ENCODE results near the gene DTNBP1. TPM values are rescaled to one million over a fixed set of nuclear protein-coding genes. Genes with fewer than 3 reads are reported as not detected.

The DTNBP1 gene
- polyA plus RNA-seq, 1 donor from 2014 or later = 56.3 TPM

- no peaks in the 10 kb centered on the region for H3K27me3 Mint-ChIP-seq
- H3K27ac Mint-ChIP-seq = no peak overlapping the region
- H3K9me3 Mint-ChIP-seq = no peaks in the 10 kb centered on the region
- H3K4me1 Mint-ChIP-seq = peaks cover 16 to 25% (median 22%) of the 10 kb centered on the region in 3 donors
- H3K4me3 Mint-ChIP-seq = no peak overlapping the region
- peaks cover 4% of the 10 kb centered on the region for H3K36me3 Mint-ChIP-seq
These were observed 169.2 kb downstream of the DTNBP1 start for GRCh38 chr6:15493437-15494168.

GRCh38 chr6:15491986-15492269 is 170.9 kb downstream of the DTNBP1 start:
- Mint-ChIP-seq H3K27ac (no peak overlapping the region), H3K36me3 (peaks cover 2% of the 10 kb centered on the region), H3K4me3 (no peak overlapping the region), H3K9me3 (no peaks in the 10 kb centered on the region), H3K27me3 (no peaks in the 10 kb centered on the region), H3K4me1 (peaks cover 16 to 27% (median 24%) of the 10 kb centered on the region in 3 donors)

DNA sequence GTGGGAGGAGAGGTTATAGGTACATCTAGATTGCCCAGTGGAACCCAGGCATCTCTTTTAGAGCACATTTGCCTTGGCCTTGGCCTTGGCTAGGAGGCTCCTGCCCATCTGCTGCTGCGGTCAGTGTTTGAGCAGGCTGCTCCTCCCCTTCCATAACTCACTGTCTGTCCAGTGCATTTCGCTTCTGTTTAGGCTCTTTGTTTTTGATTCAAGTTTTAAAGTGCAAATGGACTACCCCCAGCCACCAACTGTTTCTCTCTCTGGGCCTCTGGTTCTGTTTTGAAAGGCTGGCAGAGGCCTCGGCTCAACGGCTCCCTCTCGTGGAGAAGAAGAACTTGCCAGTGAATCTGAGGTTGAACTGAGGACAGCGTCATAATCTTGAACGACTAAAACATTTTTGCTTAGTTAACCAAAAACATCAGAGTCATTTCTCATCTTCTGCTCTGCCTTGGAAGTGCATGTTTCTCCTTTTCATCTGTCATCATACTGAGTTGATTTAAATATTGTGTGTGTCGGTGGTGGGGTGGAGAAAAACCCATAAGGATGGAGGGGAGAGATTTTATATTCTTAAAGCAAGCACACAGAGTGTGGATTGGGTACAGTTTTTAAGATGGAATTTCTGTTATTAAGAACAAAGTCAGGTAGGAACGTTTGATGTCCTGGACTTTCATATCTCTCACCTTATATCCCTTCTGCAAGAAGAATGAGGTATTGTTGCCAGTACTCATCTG is 171.4 kb downstream of the DTNBP1 start:
- Mint-ChIP-seq H3K36me3 (peaks cover 2% of the 10 kb centered on the region), H3K27me3 (no peaks in the 10 kb centered on the region), H3K4me1 (peaks cover 16 to 30% (median 24%) of the 10 kb centered on the region in 3 donors), H3K9me3 (no peaks in the 10 kb centered on the region), H3K27ac (peak overlapping the region in 2 of 3 donors; percentile 41 to 89), H3K4me3 (peak overlapping the region in 1 of 4 donors; percentile 5)

DNA sequence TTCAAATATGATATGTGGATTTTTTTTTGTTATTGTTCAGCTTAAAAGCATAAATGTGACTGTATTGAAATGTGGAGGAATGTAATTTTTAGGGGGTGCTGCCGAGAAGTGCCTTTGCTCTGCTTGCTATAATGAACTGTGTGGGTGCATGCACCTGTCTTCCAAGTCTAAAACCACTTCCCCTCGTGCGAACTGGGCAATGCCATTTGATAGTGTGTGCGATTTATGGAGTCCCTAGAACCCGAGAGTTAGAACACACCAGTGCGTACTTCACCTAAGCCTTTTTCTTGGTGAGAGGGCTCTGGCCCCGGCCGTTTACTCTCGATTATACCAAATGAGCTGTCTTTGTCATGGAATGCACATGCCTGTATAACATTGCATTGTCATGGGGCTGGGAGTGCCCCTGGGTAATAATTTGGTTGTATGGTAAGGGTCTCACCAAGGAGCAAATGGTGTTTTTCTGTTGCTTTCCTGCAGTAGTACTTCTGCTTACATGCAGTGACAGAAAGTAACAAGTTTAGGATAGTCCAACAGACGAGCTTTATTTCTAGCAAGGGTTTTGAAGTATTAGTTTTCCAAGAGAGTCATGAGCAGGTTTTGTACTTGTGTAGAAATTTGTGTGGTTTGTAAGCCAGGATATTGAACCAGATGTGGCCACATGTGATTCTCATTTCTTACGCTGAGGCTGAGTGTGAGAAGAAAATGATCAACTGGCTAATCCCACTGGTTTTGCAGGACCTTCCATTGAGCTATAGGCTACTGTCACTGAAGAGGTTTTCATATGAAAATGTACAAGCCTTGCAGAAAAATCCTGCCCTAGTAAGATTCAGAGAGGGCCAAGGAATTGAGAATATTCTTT is 172.4 kb downstream of the DTNBP1 start:
- H3K27ac Mint-ChIP-seq = peak overlapping the region; percentile 51 to 92 (median 76)
- no peaks in the 10 kb centered on the region for H3K27me3 Mint-ChIP-seq
- H3K4me3 Mint-ChIP-seq = no peak overlapping the region
- H3K4me1 Mint-ChIP-seq = peaks cover 13 to 30% (median 25%) of the 10 kb centered on the region in 3 donors
- peaks cover 2% of the 10 kb centered on the region for H3K36me3 Mint-ChIP-seq
- H3K9me3 Mint-ChIP-seq = no peaks in the 10 kb centered on the region

DNA sequence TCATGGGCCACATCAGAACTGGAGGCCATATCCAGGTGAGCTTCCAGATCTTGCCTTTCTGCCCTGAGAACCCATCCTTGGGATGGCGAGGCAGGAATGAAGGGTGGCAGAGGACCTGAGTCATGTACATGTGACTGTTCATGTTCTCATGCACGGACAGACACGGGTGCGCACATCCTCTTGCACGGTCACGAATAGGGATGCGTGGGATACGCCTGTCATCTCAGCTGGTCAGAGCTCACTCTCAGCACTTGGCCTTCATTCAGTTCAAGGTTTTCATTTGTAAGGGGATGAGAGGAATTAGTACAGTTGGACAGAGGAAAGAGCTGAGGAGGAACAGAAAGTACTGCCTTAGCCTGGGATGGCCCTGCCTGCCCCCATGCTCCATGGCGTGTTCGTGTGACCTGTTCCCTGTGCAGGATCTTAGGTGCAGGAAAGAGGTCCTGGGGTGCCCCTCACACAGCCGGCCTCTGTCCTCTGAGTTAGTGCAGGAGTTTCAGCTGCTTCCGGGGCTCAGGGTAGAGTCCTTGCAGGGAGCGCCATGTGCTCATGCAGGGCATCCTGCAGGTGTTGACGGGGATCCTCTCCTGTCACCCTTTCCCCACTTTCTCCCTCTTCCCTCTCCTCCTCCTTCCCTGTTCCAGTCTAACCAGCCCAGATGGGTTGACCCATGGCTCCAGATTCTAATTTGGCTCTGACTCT is 173.4 kb downstream of the DTNBP1 start:
- Mint-ChIP-seq H3K9me3 (no peaks in the 10 kb centered on the region), H3K4me3 (no peak overlapping the region), H3K36me3 (peaks cover 2% of the 10 kb centered on the region), H3K4me1 (peaks cover 13 to 30% (median 27%) of the 10 kb centered on the region in 3 donors), H3K27me3 (no peaks in the 10 kb centered on the region), H3K27ac (peak overlapping the region in 2 of 3 donors; percentile 17 to 92)

- no peaks in the 10 kb centered on the region for H3K27me3 Mint-ChIP-seq
- no peak overlapping the region for H3K4me3 Mint-ChIP-seq
- peaks cover 13 to 30% (median 29%) of the 10 kb centered on the region in 3 donors for H3K4me1 Mint-ChIP-seq
- no peaks in the 10 kb centered on the region for H3K36me3 Mint-ChIP-seq
- H3K9me3 Mint-ChIP-seq = no peaks in the 10 kb centered on the region
- peak overlapping the region in 1 of 3 donors; percentile 53 for H3K27ac Mint-ChIP-seq
These were observed 175.6 kb downstream of the DTNBP1 start for GRCh38 chr6:15487262-15487661.

- H3K27me3 Mint-ChIP-seq = no peaks in the 10 kb centered on the region
- H3K27ac Mint-ChIP-seq = peak overlapping the region in 1 of 3 donors; percentile 78
- no peaks in the 10 kb centered on the region for H3K9me3 Mint-ChIP-seq
- H3K36me3 Mint-ChIP-seq = no peaks in the 10 kb centered on the region
- H3K4me3 Mint-ChIP-seq = no peak overlapping the region
- peaks cover 8 to 32% (median 31%) of the 10 kb centered on the region in 3 donors for H3K4me1 Mint-ChIP-seq
These were observed 176.9 kb downstream of the DTNBP1 start for GRCh38 chr6:15485936-15486335.

GRCh38 chr6:15484821-15485220 is 178.0 kb downstream of the DTNBP1 start:
- Mint-ChIP-seq H3K9me3 (no peaks in the 10 kb centered on the region), H3K36me3 (no peaks in the 10 kb centered on the region), H3K4me1 (peaks cover 0 to 29% (median 28%) of the 10 kb centered on the region in 3 donors), H3K27ac (peak overlapping the region in 1 of 3 donors; percentile 31), H3K4me3 (no peak overlapping the region), H3K27me3 (no peaks in the 10 kb centered on the region)

GRCh38 chr6:15484140-15484539 is 178.7 kb downstream of the DTNBP1 start:
- Mint-ChIP-seq H3K9me3 (no peaks in the 10 kb centered on the region), H3K4me3 (no peak overlapping the region), H3K27me3 (no peaks in the 10 kb centered on the region), H3K4me1 (peaks cover 2 to 25% (median 23%) of the 10 kb centered on the region in 3 donors), H3K27ac (no peak overlapping the region), H3K36me3 (no peaks in the 10 kb centered on the region)

- no peaks in the 10 kb centered on the region for H3K27me3 Mint-ChIP-seq
- no peak overlapping the region for H3K4me3 Mint-ChIP-seq
- H3K4me1 Mint-ChIP-seq = peaks cover 5 to 25% (median 21%) of the 10 kb centered on the region in 3 donors
- H3K27ac Mint-ChIP-seq = no peak overlapping the region
- H3K9me3 Mint-ChIP-seq = no peaks in the 10 kb centered on the region
- H3K36me3 Mint-ChIP-seq = no peaks in the 10 kb centered on the region
These were observed 179.8 kb downstream of the DTNBP1 start for GRCh38 chr6:15483060-15483459.

- peak overlapping the region in 1 of 3 donors; percentile 84 for H3K27ac Mint-ChIP-seq
- H3K9me3 Mint-ChIP-seq = no peaks in the 10 kb centered on the region
- peaks cover 9 to 32% (median 27%) of the 10 kb centered on the region in 3 donors for H3K4me1 Mint-ChIP-seq
- peaks cover 2% of the 10 kb centered on the region for H3K36me3 Mint-ChIP-seq
- no peaks in the 10 kb centered on the region for H3K27me3 Mint-ChIP-seq
- no peak overlapping the region for H3K4me3 Mint-ChIP-seq
These were observed 181.2 kb downstream of the DTNBP1 start for GRCh38 chr6:15481390-15482291.

DNA sequence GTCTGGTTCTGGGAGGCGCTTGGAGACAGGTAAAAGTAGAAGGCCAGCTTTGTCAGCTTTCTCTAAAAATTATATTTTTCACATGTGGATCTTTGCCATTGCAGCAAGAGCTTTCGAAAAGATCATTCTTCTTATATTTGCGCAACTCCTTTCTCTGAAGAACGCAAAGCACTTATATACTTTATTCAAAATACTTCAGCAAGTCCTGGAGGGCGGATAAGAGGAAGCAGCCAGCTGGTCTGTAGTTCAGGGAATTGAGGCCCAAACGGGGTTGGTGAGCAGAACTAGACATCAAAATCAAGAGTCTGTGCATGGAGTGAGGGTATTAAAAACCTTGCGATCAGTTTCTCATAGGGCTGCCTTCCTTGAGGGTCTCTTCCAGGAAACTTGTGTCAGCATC is 182.3 kb downstream of the DTNBP1 start:
- peaks cover 2% of the 10 kb centered on the region for H3K36me3 Mint-ChIP-seq
- peak overlapping the region in 1 of 4 donors; percentile 45 for H3K4me3 Mint-ChIP-seq
- H3K9me3 Mint-ChIP-seq = no peaks in the 10 kb centered on the region
- no peaks in the 10 kb centered on the region for H3K27me3 Mint-ChIP-seq
- H3K27ac Mint-ChIP-seq = no peak overlapping the region
- H3K4me1 Mint-ChIP-seq = peaks cover 13 to 37% (median 31%) of the 10 kb centered on the region in 3 donors

DNA sequence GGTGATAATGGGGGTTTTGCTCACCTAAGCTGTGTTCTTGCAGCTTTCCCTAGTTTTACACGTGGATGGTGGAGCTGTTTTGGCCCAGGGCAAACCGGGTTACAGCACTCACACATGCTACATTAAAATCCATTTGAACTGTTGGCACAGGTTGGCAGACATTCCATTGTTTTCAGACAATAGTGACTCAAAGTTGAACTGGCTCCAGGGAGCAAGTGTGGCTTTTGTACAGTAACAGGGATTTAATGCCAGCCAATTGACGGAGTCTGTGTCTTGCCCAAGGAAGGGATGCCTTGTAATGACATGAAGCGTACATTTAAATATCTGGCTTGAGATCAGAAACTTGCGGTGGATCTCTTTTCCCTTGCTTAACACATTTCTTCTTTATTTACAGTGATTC is 183.1 kb downstream of the DTNBP1 start:
- Mint-ChIP-seq H3K4me3 (no peak overlapping the region), H3K27me3 (no peaks in the 10 kb centered on the region), H3K4me1 (peaks cover 16 to 42% (median 32%) of the 10 kb centered on the region in 3 donors), H3K36me3 (peaks cover 7% of the 10 kb centered on the region), H3K9me3 (no peaks in the 10 kb centered on the region), H3K27ac (no peak overlapping the region)

DNA sequence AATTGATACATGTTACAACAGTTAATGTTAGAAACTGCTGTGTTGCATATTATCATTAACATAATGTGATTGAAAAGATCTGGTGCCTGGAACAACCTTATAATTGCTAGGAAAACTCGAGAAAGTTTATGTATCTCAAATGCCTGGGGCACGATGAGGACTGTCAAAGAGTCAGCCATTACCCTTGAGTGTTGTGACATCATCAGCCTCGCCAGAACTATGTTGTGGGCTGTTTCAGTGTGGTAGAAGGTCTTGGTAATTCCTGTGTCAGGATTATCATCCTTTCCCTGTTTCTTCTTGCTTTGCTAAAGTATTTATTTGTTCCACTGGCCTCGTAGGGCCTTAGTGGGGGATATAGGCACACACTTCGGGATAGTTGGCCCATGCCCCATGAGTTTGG is 185.1 kb downstream of the DTNBP1 start:
- Mint-ChIP-seq H3K9me3 (no peaks in the 10 kb centered on the region), H3K27me3 (no peaks in the 10 kb centered on the region), H3K27ac (no peak overlapping the region), H3K36me3 (peaks cover 7% of the 10 kb centered on the region), H3K4me3 (no peak overlapping the region), H3K4me1 (peaks cover 16 to 37% (median 27%) of the 10 kb centered on the region in 3 donors)

All from IgD-negative memory B cell (primary cell).